K562 (cell line): ENCODE results near the gene DLGAP1. TPM values are rescaled to one million over a fixed set of nuclear protein-coding genes. Genes with fewer than 3 reads are reported as not detected.

Experiments used
- ATAC-seq: fragments of 200-7000 bp; cut with Tn5 transposase; 3 replicates; pipeline ENCODE4 v1.9.1; 2020; ENCODE audit warnings: moderate library complexity
- BruUV-seq: library from RNA; stranded (reverse); fragments of 400-500 nt; replicated peaks from 2 replicates; lab custom pipeline; 2021; lab: Mats Ljungman, UMichigan
- CTCF ChIA-PET: fragments of 300-600 bp; formaldehyde crosslinking; extraction: SDS; loops from one replicate; lab custom pipeline; 2021; ENCODE audit warnings: low intra/inter-chr PET ratio; lab: Yijun Ruan, JAX
- POLR2A ChIA-PET: fragments of 300-600, 350-650 bp; sonication (Branson Sonifier 250); formaldehyde crosslinking; extraction: SDS; loops from one replicate; lab custom pipeline; 2021; ENCODE audit warnings: antibody characterized with exemption, inconsistent platforms; lab: Yijun Ruan, JAX
- DNase-seq, 4 experiments: peaks; one replicate each; pipeline versions ENCODE4 v3.0.0 to v3.0.0-alpha.2; 2011 to 2018; ENCODE audit warnings: low spot score in 3 of 4, mixed read lengths in 3 of 4; ENCODE audit errors: extremely low read depth in 1 of 4
- FAIRE-seq: peaks from 2 replicates; lab custom pipeline; 2011; peaks lifted over from hg19 to GRCh38; lab: Jason Lieb, UNC
- H2AFZ ChIP-seq: 2 replicates; pipeline ENCODE4 v1.6.0; 2011; ENCODE audit warnings: low read depth, low read length, control low read depth, inconsistent platforms
- H3K27ac ChIP-seq: fragments of 200-600 bp; 3 replicates; pipeline ENCODE4 v1.8.0; 2011; ENCODE audit warnings: low read depth, mild to moderate bottlenecking, control low read depth, inconsistent platforms, low read length, moderate library complexity, mixed read lengths; ENCODE audit errors: extremely low read depth
- H3K27me3 ChIP-seq, 2 experiments: fragments of 300-600 bp in 1 of 2; 2 replicates in 1 of 2; 3 replicates in 1 of 2; pipeline versions ENCODE4 v1.6.0 to v1.8.0; 2011; ENCODE audit warnings: inconsistent platforms in 2 of 2, low read length in 2 of 2, mild to moderate bottlenecking in 1 of 2, mixed read lengths in 1 of 2, moderate library complexity in 1 of 2; ENCODE audit not compliant: control insufficient read depth in 2 of 2, insufficient read depth in 2 of 2
- H3K36me3 ChIP-seq: fragments of 300-600 bp; 3 replicates; pipeline ENCODE4 v1.8.0; 2011; ENCODE audit warnings: mild to moderate bottlenecking, low read length, inconsistent platforms; ENCODE audit not compliant: control insufficient read depth, insufficient read depth
- H3K4me1 ChIP-seq, 2 experiments: fragments of 200-600 bp in 1 of 2; replicated peaks in 1 of 2; 2 replicates in 1 of 2; 3 replicates in 1 of 2; pipeline versions ENCODE4 v1.5.1 to v1.8.0; 2011; ENCODE audit warnings: inconsistent platforms in 2 of 2, low read length in 2 of 2, mild to moderate bottlenecking in 1 of 2, mixed read lengths in 1 of 2, moderate library complexity in 1 of 2; ENCODE audit not compliant: control insufficient read depth in 2 of 2, insufficient read depth in 2 of 2
- H3K4me2 ChIP-seq: 2 replicates; pipeline ENCODE4 v1.6.1; 2011; ENCODE audit warnings: low read length, control low read depth, inconsistent platforms, mixed read lengths; ENCODE audit not compliant: insufficient read depth
- H3K4me3 ChIP-seq: fragments of 200-600 bp; sonication (generic), shearing (Covaris generic); 2 replicates; pipeline ENCODE4 v1.5.1; 2016; ENCODE audit warnings: control low read depth, inconsistent platforms
- H3K79me2 ChIP-seq: fragments of 200-600 bp; 3 replicates; pipeline ENCODE4 v1.8.0; 2011; ENCODE audit warnings: low read length, inconsistent platforms; ENCODE audit not compliant: control insufficient read depth, insufficient read depth
- H3K9ac ChIP-seq, 2 experiments: 2 replicates each; pipeline versions ENCODE4 v1.6.0 to v1.6.1; 2011; ENCODE audit warnings: low read depth in 2 of 2, low read length in 2 of 2, control low read depth in 1 of 2, inconsistent platforms in 1 of 2, mild to moderate bottlenecking in 1 of 2, mixed read lengths in 1 of 2; ENCODE audit not compliant: insufficient read depth in 1 of 2
- H3K9me1 ChIP-seq: one replicate; pipeline ENCODE4 v1.6.0; 2011; ENCODE audit warnings: inconsistent platforms, mild to moderate bottlenecking, low read length, moderate library complexity; ENCODE audit not compliant: control insufficient read depth, insufficient read depth
- H3K9me3 ChIP-seq: replicated peaks from 2 replicates; pipeline ENCODE4 v1.5.1; 2011; ENCODE audit warnings: low read depth, low read length, inconsistent platforms; ENCODE audit not compliant: control insufficient read depth, insufficient read depth
- H4K20me1 ChIP-seq: replicated peaks from 2 replicates; pipeline ENCODE4 v1.6.1; 2011; ENCODE audit warnings: low read length, inconsistent platforms, mixed read lengths; ENCODE audit not compliant: control insufficient read depth, insufficient read depth
- CBX2 ChIP-seq: fragments of 200-600 bp; sonication (generic); IDR thresholded peaks from one replicate; pipeline ENCODE4 v1.6.1; 2012; ENCODE audit warnings: mild to moderate bottlenecking, low read length, inconsistent platforms; ENCODE audit not compliant: insufficient read depth, poor library complexity, severe bottlenecking
- GATA2 ChIP-seq: sonication (generic); formaldehyde crosslinking; IDR thresholded peaks from 2 replicates; pipeline ENCODE4 v1.4.0; 2020; ENCODE audit warnings: mild to moderate bottlenecking, missing genetic modification reagents
- MCM3 ChIP-seq: fragments of 450-650 bp; IDR thresholded peaks from 2 replicates; pipeline ENCODE4 v1.6.1; 2016
- PBX2 ChIP-seq, 2 experiments: IDR thresholded peaks in 1 of 2; conservative IDR thresholded peaks in 1 of 2; 2 replicates each; pipeline ENCODE4 v1.6.1; 2016; ENCODE audit warnings: low read depth in 2 of 2, mild to moderate bottlenecking in 1 of 2, missing compliant biosample characterization in 1 of 2, missing genetic modification characterization in 1 of 2, moderate library complexity in 1 of 2
- PHB ChIP-seq: fragments of 250-450 bp; sonication (Bioruptor Pico); IDR thresholded peaks from 2 replicates; pipeline ENCODE4 v1.5.0; 2021
- SAFB2 ChIP-seq: fragments of 200-400 bp; formaldehyde crosslinking; IDR thresholded peaks from 2 replicates; pipeline ENCODE4 v1.6.1; 2018; ENCODE audit warnings: borderline replicate concordance, low read length, low read depth, moderate library complexity; ENCODE audit not compliant: severe bottlenecking
- THRA ChIP-seq: fragments of 450-650 bp; IDR thresholded peaks from 2 replicates; pipeline ENCODE4 v1.6.1; 2017; ENCODE audit warnings: mild to moderate bottlenecking, moderate library complexity
- VEZF1 ChIP-seq: fragments of 200-800 bp; sonication (Bioruptor generic); IDR thresholded peaks from 2 replicates; pipeline ENCODE4 v1.6.1; 2017; ENCODE audit warnings: missing genetic modification characterization, missing compliant biosample characterization
- ZNF133 ChIP-seq: fragments of 250-450 bp; sonication (Bioruptor Pico); IDR thresholded peaks from 2 replicates; pipeline ENCODE4 v1.4.0; 2020; ENCODE audit warnings: mild to moderate bottlenecking
- WGBS: fragments of 100-300 bp; shearing (Covaris generic); methylation state at CpG from one replicate; pipeline ENCODE4 v1.1.6; 2016; ENCODE audit warnings: low coverage, mixed read lengths; ENCODE audit not compliant: insufficient coverage; ENCODE audit errors: missing lambda C conversion rate; 5-methylcytosine and 5-hydroxymethylcytosine counted together
- in situ Hi-C: fragments of 300-500 bp; cut with MboI; formaldehyde crosslinking; loops from 4 replicates; pipeline ENCODE4 v1.15.0; 2018; ENCODE audit warnings: inconsistent platforms, mixed read lengths
- intact Hi-C: fragments of 100-400 bp; cut with micrococcal nuclease; formaldehyde crosslinking; loops from 2 replicates; pipeline ENCODE4 v1.14.2; 2022
- polyA plus RNA-seq, 8 experiments: library from polyadenylated mRNA; depleted of rRNA in 4 of 8; stranded (reverse) in 5 of 8; unstranded in 3 of 8; fragments of >200 nt; fragmentation: Nextera tagmentation in 2 of 8; fragmentation: Illumina TruSeq in 1 of 8; extraction: Ambion mirVana in 2 of 8; extraction: Trizol in 1 of 8; gene quantifications; 2 replicates each; pipeline versions ENCODE4 v1.2.1 to v1.2.3, GENCODE V29; 2011 to 2014; ENCODE audit warnings: inconsistent platforms in 1 of 8, missing spikeins in 1 of 8
- total RNA-seq, 7 experiments: library from RNA; depleted of rRNA in 6 of 7; stranded (reverse); fragments of >200 nt in 6 of 7; fragmentation: Illumina TruSeq in 2 of 7; extraction: Trizol in 2 of 7; gene quantifications; 2 replicates each; pipeline versions ENCODE4 v1.2.1 to v1.2.3, GENCODE V29; 2011 to 2021; ENCODE audit warnings: low replicate concordance in 1 of 7
- TF ChIP-seq, protein P1 (sequence below): fragments of 250-450 bp; sonication (Bioruptor Pico); IDR thresholded peaks from 2 replicates; pipeline ENCODE4 v1.8.0; 2021; ENCODE audit warnings: moderate library complexity, mild to moderate bottlenecking, inconsistent platforms

DLGAP1 gene
- total and polyA plus RNA-seq, 9 of the 15 experiments (the other 6 are each of a cell fraction or from before 2014, with no cell fraction given) = 0.04 to 0.22 (median 0.08) TPM

- TF ChIP-seq CBX2 = no peak
- no peak for TF ChIP-seq ZNF133 (CRISPR knock-in tag)
- TF ChIP-seq VEZF1 (CRISPR knock-in tag) = no peak
These were observed 660.4 kb downstream of the DLGAP1 start (continued) for GRCh38 chr18:3794537-3795348.

- Histone ChIP-seq H3K79me2 (no peaks in the 10 kb centered on the region), H3K9me1 (no peaks in the 10 kb centered on the region), H3K27ac (no peak overlapping the region), H3K4me3 (no peak overlapping the region), H4K20me1 (no peaks in the 10 kb centered on the region), H3K36me3 (no peaks in the 10 kb centered on the region), H3K9me3 (no peaks in the 10 kb centered on the region), H3K27me3 (peaks cover 14 to 22% of the 10 kb centered on the region in 2 experiments), H2AFZ (no peak overlapping the region), H3K4me1 (no peaks in the 10 kb centered on the region), H3K9ac (no peak overlapping the region), H3K4me2 (no peak overlapping the region)
- 1% methylated on average over 6 of the region's 6 CpGs for WGBS
- ATAC-seq (no peak), DNase-seq (no peak), FAIRE-seq (no peak)
- intact Hi-C loops (no loop called here), in situ Hi-C loops (no loop called here)
- ChIA-PET CTCF (no interaction called here), POLR2A (no interaction called here)
- no peak for TF ChIP-seq PHB
- TF ChIP-seq SAFB2 = no peak
- TF ChIP-seq THRA = no peak
- TF ChIP-seq MCM3 = no peak
- TF ChIP-seq, protein P1, sequence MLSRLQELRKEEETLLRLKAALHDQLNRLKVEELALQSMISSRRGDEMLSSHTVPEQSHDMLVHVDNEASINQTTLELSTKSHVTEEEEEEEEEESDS (CRISPR knock-in tag) = no peak
- TF ChIP-seq PBX2 (CRISPR knock-in tag; IDR thresholded peaks at IDR 0.05; ENCODE audit: low read depth) = no peak
- TF ChIP-seq PBX2 (tag; conservative IDR thresholded peaks at IDR 0.05; ENCODE audit: low read depth) = no peak
- no peak for TF ChIP-seq GATA2
- no TSS peak for BruUV-seq
These were observed 661.6 kb downstream of the DLGAP1 start for GRCh38 chr18:3793545-3793944.
